Activated T-cell treated with anti-CD3 and anti-CD28 coated beads, Interleukin-2, amount 50 U/mL, for 48 hours (primary cell): ENCODE measurements around the gene CCDC8.
"Not testable (repeated sequence)": the region's sequence is repeated elsewhere in the genome, so short reads cannot be mapped to it uniquely, and the experiment has no call there.

Experiments used
- DNase-seq, 2 experiments: peaks; one replicate each; pipeline ENCODE4 v3.0.0-alpha.2; 2020

Gene CCDC8

GRCh38 chr19:46397801-46398479, 15.4 kb downstream of the CCDC8 start:
- not testable (repeated sequence) for DNase-seq

GRCh38 chr19:46394402-46394797, 19.0 kb downstream of the CCDC8 start:
- no peak for DNase-seq

- DNase-seq = no peak
Measured at GRCh38 chr19:46393456-46394401, 19.6 kb downstream of the CCDC8 start.

GRCh38 chr19:46392837-46393236, 20.5 kb downstream of the CCDC8 start:
- DNase-seq = no peak

DNA sequence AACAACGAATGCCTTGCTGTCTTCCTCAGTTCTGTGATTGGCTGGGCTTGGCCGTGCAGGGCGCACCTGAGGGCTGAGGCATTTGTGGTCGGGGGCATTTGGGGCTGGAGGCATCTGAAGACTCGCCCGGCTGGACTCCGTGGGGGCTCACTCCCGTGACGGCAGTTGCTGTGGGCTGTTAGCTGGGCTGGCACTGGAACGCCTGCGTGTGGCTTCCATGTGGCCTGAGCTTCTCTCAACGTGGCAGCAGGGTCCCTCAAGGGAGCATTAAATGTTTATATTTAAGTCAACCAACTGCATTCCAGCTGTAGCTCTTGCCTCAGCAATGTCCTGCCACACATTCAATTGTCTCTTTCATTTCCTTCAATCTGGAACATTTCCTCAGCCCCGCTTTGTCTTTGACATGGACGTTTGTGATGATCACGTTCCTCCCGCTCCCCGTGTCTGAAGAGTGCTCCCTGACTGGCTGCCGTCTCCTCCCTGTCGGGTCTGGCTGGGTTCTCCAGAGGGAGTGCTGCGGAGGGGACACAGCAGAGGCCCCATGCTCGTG, 21.0 kb downstream of the CCDC8 start:
- no peak for DNase-seq

DNA sequence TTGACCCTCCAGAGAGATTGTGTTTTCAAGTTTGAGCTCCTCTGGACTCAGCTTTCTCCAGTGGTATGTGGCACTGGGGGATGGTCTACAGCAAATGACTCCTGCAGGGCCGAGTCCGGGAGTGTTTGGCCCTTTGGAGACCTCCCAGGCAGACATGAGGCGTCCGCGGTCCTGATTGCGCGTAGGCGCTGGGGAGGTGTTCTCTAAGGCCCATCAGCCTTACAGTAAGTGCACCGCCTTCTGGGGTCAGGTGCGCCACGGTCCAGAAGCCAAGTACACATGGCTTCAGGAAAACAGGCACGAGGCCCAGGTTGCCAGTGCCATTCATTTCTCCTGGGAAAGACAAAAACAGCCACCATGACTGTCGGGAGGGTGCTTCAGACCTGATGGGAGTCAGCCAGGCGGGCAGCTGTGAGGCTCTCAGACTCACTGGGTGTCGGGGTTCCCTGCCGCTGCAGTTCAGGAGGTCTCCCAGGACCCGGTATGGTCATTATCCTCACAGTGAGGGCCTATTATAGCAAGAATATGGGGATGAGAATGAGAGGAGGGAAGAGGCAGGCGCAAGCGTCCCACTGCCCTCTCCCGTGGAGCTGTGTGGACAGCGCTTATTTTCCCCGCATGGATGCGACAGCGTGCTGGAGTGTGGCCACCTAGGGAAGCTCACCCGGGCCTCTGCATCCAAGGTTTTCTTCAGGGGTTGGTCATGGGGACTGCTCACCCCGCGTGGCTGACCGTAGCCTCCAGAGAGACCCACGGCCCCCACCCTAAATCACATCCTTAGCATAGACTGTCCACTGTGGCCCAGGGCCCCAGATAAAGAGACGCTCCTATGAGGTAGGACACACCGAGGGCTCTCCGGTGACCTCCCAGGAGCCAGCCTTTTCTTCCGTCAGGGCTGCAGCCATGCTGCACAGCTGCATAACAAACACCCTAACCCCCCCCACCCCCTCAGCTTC, 21.8 kb downstream of the CCDC8 start:
- no peak for DNase-seq

- no peak for DNase-seq
Measured at GRCh38 chr19:46390866-46391265, 22.5 kb downstream of the CCDC8 start.

DNA sequence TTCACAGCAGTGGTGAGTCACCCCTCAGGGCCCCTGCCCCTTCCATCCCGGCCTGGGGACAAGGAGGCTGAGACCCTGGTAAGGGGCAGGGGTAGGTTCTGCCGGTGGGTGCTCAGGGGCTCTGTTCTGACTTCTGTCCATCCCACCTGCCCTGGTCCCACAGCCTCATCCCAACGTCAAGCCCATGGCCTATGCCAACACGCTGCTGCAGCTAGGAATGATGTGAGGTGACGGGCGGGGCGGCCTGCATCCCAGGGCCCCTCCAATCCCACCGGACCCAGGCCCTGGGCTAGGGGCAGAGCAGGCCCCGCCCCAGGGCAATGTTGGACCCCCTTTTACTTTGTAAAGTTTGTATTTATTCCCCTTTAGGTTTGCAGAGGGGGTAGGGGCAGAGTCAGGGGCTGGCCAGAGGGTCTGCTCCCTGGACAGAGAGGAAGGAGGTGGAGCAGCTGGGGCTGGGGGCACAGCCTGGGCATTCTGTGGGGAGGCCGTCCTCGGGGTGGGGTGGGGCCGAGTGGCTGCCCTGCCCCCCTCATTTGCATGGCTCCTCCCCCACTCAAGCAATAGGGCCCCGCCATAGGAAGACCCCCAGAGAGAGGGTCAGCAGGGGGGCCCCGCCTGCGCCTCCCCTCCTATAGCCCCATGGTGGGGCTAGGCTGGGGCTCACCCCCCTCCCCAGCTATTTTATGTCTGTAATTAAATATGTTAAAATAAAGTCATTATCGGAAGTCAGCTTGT, 23.1 kb downstream of the CCDC8 start:
- no peak for DNase-seq

DNA sequence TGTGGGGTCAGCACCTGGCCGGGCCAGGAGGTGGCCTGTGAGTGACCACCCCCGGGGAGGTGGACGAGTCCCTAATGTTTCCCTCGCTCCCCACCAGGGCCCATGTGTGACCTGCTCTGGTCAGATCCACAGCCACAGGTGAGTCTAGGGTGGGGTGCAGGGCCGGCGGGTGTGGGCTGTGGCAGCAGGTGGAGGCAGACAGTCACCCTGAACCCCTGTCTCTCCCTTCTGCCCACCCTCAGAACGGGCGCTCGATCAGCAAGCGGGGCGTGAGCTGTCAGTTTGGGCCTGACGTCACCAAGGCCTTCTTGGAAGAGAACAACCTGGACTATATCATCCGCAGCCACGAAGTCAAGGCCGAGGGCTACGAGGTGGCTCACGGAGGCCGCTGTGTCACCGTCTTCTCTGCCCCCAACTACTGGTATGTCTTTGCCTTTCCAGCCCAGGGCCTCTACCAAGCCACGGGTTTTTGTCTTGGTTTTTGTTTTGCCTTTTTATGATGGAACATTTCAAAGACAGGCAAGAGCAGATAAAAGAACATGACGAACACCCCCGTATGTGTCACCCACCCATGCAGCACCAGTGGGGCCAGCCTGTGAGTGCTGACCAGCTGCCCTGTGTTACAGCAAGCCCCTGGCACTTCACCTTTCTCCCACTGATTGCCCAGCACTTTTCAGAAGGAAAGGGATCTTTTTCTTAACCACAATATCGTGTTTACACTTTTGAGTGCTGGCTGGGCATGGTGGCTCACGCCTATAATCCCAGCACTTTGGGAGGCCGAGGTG, 24.9 kb downstream of the CCDC8 start:
- no peak for DNase-seq

DNA sequence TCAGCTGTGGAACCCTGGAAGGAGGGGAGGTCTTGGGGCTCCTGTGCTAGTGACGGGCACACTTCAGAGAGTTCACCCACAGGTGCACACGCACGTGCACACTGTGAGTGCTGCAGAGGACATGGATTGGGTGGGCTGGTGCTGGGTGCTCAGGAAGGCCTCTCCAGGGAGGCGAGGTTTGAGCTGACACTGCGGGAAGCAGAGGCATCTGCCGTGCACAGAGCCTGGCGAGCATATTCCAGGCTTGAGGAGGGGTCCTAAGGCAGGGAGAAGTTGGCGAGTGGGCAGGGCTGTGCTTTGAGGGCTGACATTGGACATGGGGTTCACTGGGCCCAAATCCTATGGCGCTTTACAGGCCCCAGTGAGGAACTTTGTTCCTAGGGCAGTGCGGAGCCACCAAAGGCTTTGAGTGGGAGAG, 25.6 kb downstream of the CCDC8 start:
- no peak for DNase-seq

DNA sequence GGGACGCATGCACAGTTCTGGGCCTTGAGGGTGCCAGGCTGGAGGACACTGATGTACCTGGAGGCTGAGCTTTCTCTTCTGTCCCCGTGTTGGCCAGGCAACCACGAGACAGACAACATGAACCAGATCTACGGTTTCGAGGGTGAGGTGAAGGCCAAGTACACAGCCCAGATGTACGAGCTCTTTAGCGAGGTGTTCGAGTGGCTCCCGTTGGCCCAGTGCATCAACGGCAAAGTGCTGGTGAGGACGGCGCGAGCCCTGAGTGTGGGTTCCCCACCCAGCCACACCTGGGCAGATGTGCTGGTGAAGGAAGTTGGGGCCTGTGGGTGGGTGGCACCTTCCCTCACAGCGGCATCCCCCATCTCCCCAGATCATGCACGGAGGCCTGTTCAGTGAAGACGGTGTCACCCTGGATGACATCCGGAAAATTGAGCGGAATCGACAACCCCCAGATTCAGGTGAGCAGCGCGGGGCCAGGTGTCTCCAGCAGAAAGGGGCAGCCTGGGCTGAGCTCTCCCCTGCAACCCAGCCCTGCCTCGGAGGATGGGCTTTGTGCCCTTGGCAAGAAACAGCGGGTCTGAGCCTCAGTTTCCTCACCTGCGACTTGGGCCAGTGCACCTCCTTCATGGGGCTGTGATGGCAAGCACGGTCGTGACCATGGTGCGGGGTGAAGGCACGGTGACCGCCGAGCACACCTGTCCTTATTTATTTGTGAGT, 26.2 kb downstream of the CCDC8 start:
- DNase-seq = no peak

- no peak for DNase-seq
Measured at GRCh38 chr19:46386151-46386550, 27.2 kb downstream of the CCDC8 start.

DNA sequence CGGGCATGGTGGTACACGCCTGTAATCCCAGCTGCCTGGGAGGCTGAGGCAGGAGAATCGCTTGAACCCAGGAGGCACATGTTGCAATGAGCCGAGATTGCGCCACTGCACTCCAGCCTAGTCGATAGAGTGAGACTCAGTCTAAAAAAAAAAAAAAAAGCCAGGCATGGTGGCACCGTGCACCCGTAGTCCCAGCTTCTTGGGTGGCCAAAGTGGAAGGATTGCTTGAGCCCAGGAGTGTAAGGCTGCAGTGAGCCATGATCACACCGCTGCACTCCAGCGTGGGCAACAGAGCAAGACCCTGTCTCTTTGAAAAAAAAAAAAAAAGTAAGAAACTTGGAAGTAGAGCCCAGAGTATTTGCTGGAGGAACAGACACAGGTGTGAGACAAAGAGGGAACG, 27.7 kb downstream of the CCDC8 start:
- DNase-seq = no peak

GRCh38 chr19:46384396-46384795, 29.0 kb downstream of the CCDC8 start:
- DNase-seq = no peak

GRCh38 chr19:46383846-46384245, 29.5 kb downstream of the CCDC8 start:
- DNase-seq = no peak

- no peak for DNase-seq
Measured at GRCh38 chr19:46383171-46383815, 30.1 kb downstream of the CCDC8 start.

GRCh38 chr19:46381756-46382345, 31.5 kb downstream of the CCDC8 start:
- no peak for DNase-seq

- DNase-seq = no peak
Measured at GRCh38 chr19:46381346-46381745, 32.0 kb downstream of the CCDC8 start.

DNA sequence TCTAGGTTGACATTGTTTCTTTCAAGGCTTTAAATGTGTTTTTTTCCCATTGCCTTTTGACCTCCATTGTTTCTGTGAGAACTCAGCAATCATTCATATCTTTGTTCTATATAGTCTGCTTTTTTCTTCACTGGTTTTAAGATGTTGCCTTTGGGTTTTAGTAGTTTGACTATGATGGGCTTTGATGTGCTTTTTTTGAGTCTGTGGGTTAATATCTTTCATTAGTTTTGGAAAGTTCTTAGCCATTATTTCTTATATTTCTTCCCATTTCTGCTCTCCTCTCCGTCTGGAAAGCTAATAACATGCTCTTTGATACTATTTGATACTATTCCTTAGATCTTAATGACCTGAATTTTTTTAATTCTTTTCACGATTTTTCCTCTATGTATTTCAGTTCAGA, 32.7 kb downstream of the CCDC8 start:
- DNase-seq = no peak
